ENCODE measurements around the gene EDEM1.

The EDEM1 gene

GRCh38 chr3:5258526-5258925 is 71.0 kb downstream of the EDEM1 start:
- Histone ChIP-seq H3K4me1 (ENCODE audit: control insufficient read depth in 1 of 2, insufficient read depth in 2 of 2, low read length in 2 of 2) (no peaks in the 10 kb centered on the region), H3K9me3 (ENCODE audit: control insufficient read depth in 1 of 2, low read length in 2 of 2) (no peaks in the 10 kb centered on the region), H3K27me3 (ENCODE audit: low read depth, low read length) (no peaks in the 10 kb centered on the region), H3K36me3 (ENCODE audit: control insufficient read depth in 1 of 2, insufficient read depth in 2 of 2, low read length in 2 of 2) (no peaks in the 10 kb centered on the region), H3K4me3 (ENCODE audit: low read depth in 1 of 2, low read length in 2 of 2) (no peak overlapping the region), H3K27ac (ENCODE audit: low read length) (no peak overlapping the region)

DNA sequence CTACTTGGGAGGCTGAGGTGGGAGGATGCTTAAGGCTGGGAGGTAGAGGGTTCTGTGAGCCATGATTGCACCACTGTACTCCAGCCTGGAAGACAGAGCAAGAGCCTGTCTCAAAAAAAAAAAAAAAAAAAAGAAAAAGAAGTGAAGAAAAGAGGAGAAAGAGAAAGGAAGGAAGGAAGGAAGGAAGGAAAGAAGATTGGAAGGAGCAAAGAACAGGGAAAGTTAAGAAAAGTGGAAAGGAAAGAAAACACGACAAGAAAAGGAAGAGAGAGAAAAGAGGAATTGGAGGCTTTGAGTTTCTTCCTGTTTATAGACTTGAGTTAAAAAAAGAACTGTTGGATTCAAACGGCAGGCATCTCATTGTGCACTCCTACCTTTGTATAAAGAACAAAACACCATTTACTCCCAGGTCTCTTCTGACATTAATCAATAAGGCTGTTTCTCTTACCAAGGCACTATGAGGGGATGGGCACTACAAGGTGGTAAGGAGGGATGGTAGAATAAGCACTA is 73.5 kb downstream of the EDEM1 start:
- no peak overlapping the region for H3K27ac ChIP-seq (ENCODE audit: low read length)
- H3K27me3 ChIP-seq (ENCODE audit: low read depth, low read length), result no peaks in the 10 kb centered on the region
- no peaks in the 10 kb centered on the region for H3K4me1 ChIP-seq (ENCODE audit: control insufficient read depth in 1 of 2, insufficient read depth in 2 of 2, low read length in 2 of 2)
- H3K36me3 ChIP-seq (ENCODE audit: control insufficient read depth in 1 of 2, insufficient read depth in 2 of 2, low read length in 2 of 2), result no peaks in the 10 kb centered on the region
- H3K4me3 ChIP-seq (ENCODE audit: low read depth in 1 of 2, low read length in 2 of 2), result no peak overlapping the region
- no peaks in the 10 kb centered on the region for H3K9me3 ChIP-seq (ENCODE audit: control insufficient read depth in 1 of 2, low read length in 2 of 2)

- no peaks in the 10 kb centered on the region for H3K9me3 ChIP-seq (ENCODE audit: control insufficient read depth in 1 of 2, low read length in 2 of 2)
- no peaks in the 10 kb centered on the region for H3K36me3 ChIP-seq (ENCODE audit: control insufficient read depth in 1 of 2, insufficient read depth in 2 of 2, low read length in 2 of 2)
- no peaks in the 10 kb centered on the region for H3K27me3 ChIP-seq (ENCODE audit: low read depth, low read length)
- no peaks in the 10 kb centered on the region for H3K4me1 ChIP-seq (ENCODE audit: control insufficient read depth in 1 of 2, insufficient read depth in 2 of 2, low read length in 2 of 2)
- H3K4me3 ChIP-seq (ENCODE audit: low read depth in 1 of 2, low read length in 2 of 2), result no peak overlapping the region
- H3K27ac ChIP-seq (ENCODE audit: low read length), result no peak overlapping the region
Observed at GRCh38 chr3:5262507-5262906, 75.0 kb downstream of the EDEM1 start.

DNA sequence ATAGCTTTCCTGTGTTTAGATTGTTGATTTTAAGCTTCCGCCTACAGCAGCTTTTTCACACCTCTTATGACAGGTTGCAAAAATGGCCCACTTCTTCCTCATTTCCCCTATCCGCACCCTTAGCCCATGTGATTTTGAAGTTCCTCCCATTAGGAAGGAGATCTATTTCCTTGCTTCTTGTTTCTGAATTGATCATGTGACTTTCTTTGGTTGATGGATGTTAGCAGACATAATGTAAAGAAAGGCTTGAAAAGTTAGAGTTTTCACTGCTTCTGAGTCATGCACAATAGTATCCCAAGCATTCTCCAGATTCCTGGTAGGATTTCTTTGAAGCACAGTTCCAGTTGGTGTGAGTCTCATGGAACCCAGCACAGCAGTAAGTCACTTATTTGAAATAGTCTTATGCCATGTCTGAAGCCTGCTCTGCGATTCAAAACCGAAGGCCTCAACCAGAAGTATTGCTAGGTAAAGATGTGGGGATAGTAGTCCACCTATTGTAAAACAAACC is 76.6 kb downstream of the EDEM1 start:
- Histone ChIP-seq H3K4me3 (ENCODE audit: low read depth in 1 of 2, low read length in 2 of 2) (no peak overlapping the region), H3K27me3 (ENCODE audit: low read depth, low read length) (no peaks in the 10 kb centered on the region), H3K9me3 (ENCODE audit: control insufficient read depth in 1 of 2, low read length in 2 of 2) (no peaks in the 10 kb centered on the region), H3K36me3 (ENCODE audit: control insufficient read depth in 1 of 2, insufficient read depth in 2 of 2, low read length in 2 of 2) (no peaks in the 10 kb centered on the region), H3K27ac (ENCODE audit: low read length) (no peak overlapping the region), H3K4me1 (ENCODE audit: control insufficient read depth in 1 of 2, insufficient read depth in 2 of 2, low read length in 2 of 2) (no peaks in the 10 kb centered on the region)

DNA sequence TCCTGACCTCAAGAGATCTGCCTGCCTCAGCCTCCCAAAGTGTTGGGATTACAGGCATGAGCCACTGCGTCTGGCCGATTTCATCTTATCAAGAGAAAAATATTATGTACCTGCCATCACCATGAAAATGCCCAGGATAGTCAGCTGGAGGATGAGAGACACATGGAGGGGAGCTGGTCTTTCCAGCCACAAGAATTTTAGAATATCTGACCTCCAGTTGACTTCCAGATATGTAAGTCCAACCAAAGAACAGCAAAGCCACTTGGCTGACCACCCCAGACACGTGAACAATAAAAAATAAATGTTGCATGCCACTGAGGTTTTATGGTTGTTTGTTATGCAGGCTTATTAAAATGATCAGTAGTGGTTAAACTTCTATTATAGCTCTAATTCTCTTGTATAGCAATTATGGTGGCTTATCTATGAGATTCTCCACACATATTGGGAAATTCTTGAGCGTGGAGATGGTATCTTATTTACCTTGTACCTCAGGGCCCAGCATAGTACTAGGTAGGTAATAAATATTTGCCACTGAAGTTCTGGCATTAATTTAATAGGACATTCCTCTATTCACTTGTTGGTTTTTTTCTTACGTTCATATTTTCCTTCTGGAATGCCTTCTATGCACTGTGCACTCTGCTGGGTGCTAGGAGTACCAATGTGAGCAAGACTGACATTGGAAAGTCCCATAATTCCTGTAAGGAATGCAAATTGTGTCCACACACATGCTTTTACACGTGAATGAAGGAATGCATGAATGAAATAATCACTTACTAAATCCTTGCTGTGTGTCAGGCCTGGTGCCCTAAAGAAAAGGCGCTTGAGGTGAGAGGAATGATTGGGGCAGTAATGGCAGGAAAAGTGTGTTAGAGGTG is 77.6 kb downstream of the EDEM1 start:
- no peak overlapping the region for H3K27ac ChIP-seq (ENCODE audit: low read length)
- H3K4me3 ChIP-seq (ENCODE audit: low read depth in 1 of 2, low read length in 2 of 2), result no peak overlapping the region
- H3K9me3 ChIP-seq (ENCODE audit: control insufficient read depth in 1 of 2, low read length in 2 of 2), result no peaks in the 10 kb centered on the region
- no peaks in the 10 kb centered on the region for H3K36me3 ChIP-seq (ENCODE audit: control insufficient read depth in 1 of 2, insufficient read depth in 2 of 2, low read length in 2 of 2)
- H3K27me3 ChIP-seq (ENCODE audit: low read depth, low read length), result no peaks in the 10 kb centered on the region
- no peaks in the 10 kb centered on the region for H3K4me1 ChIP-seq (ENCODE audit: control insufficient read depth in 1 of 2, insufficient read depth in 2 of 2, low read length in 2 of 2)

- H3K9me3 ChIP-seq (ENCODE audit: control insufficient read depth in 1 of 2, low read length in 2 of 2), result no peaks in the 10 kb centered on the region
- H3K4me1 ChIP-seq (ENCODE audit: control insufficient read depth in 1 of 2, insufficient read depth in 2 of 2, low read length in 2 of 2), result no peaks in the 10 kb centered on the region
- no peaks in the 10 kb centered on the region for H3K27me3 ChIP-seq (ENCODE audit: low read depth, low read length)
- no peak overlapping the region for H3K27ac ChIP-seq (ENCODE audit: low read length)
- no peaks in the 10 kb centered on the region for H3K36me3 ChIP-seq (ENCODE audit: control insufficient read depth in 1 of 2, insufficient read depth in 2 of 2, low read length in 2 of 2)
- no peak overlapping the region for H3K4me3 ChIP-seq (ENCODE audit: low read depth in 1 of 2, low read length in 2 of 2)
Observed at GRCh38 chr3:5267252-5267651, 79.7 kb downstream of the EDEM1 start.

DNA sequence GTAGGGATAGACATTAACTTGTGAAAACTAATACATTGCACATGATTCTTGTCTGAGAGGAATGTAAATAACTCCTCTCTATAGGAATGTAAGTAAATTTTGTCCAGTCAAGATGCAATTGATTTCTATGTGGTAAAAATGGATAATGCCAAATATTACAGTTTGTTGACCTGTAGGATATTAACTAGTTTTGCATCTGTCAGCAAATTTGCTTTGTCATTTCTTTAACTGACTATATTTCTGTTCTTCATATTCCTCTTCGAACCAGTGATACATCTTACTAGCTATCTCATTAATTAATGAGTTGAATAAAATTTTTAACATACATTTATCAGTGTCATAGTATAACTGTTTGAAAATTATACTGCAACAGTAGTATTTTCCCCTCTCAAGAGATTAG is 80.4 kb downstream of the EDEM1 start:
- Histone ChIP-seq H3K4me3 (ENCODE audit: low read depth in 1 of 2, low read length in 2 of 2) (no peak overlapping the region), H3K4me1 (ENCODE audit: control insufficient read depth in 1 of 2, insufficient read depth in 2 of 2, low read length in 2 of 2) (no peaks in the 10 kb centered on the region), H3K36me3 (ENCODE audit: control insufficient read depth in 1 of 2, insufficient read depth in 2 of 2, low read length in 2 of 2) (no peaks in the 10 kb centered on the region), H3K9me3 (ENCODE audit: control insufficient read depth in 1 of 2, low read length in 2 of 2) (no peaks in the 10 kb centered on the region), H3K27ac (ENCODE audit: low read length) (no peak overlapping the region), H3K27me3 (ENCODE audit: low read depth, low read length) (no peaks in the 10 kb centered on the region)
